ENCODE data around the gene LARP1.
"Not testable (repeated sequence)": the region's sequence is repeated elsewhere in the genome, so short reads cannot be mapped to it uniquely, and the experiment has no call there.

The LARP1 gene

DNA sequence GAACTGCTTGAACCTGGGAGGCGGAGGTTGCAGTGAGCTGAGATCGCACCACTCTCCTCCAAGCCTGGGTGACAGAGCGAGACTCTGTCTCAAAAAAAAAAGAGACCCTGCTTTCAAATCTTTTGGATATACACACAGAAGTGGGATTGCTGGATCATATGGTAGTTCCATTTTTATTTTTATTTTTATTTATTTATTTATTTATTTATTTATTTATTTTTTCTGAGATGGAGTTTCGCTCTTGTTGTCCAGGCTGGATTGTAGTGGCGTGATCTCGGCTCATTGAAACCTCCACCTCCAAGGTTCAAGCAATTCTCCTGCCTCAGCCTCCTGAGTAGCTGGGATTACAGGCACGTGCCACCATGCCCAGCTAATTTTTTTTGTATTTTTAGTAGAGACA, 19.8 kb upstream of the LARP1 start:
- DNase-seq = not testable (repeated sequence)

DNA sequence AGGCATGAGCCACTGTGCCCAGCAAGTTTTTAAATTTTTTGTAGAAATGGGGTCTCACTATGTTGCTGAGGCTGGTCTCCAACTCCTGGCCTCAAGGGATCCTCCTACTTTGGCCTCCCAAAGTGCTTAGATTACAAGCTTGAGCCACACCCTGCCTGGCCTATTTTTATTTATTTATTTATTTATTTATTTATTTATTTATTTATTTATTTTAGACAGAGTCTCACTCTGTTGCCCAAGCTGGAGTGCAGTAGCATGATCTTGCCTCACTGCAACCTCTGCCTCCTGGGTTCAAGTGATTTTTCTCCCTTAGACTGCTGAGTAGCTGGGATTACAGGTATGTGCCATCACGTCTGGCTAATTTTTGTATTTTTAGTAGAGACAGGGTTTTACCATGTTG, 18.8 kb upstream of the LARP1 start:
- DNase-seq = not testable (repeated sequence)

DNA sequence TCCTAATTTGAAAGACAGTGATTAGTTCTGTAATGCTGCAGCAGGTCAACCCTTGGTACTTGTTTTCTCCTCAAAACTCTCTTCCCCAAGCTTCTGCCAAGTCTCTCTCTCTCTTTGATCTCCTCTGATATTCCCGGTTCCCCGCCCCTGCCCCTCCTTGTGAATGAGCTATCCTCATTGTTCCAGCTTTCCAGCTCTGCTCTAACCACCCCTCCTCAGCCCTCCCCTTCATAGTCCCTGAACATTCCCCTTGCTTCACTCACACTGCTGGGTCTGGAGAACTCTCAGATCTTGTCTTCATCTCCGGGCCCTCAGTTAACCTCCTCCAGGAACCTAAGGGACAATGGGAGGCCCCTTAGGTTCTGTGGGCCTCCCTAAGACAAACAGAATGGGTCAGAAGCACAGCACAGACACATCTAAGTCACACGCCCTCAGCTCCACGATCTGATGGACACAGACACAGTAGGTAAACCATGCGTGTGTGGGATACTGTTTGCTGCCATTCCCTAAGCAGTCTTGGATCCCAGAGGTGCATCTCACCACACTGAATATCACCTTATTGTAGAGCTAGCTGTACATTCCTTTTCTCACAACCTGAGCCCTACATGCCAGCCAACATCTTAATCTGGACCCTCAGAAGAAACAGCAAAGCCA, 17.4 kb upstream of the LARP1 start:
- peak; percentile 73 for DNase-seq

- no peak for DNase-seq
Measured at GRCh38 chr5:154740483-154740882, 14.7 kb upstream of the LARP1 start.

DNA sequence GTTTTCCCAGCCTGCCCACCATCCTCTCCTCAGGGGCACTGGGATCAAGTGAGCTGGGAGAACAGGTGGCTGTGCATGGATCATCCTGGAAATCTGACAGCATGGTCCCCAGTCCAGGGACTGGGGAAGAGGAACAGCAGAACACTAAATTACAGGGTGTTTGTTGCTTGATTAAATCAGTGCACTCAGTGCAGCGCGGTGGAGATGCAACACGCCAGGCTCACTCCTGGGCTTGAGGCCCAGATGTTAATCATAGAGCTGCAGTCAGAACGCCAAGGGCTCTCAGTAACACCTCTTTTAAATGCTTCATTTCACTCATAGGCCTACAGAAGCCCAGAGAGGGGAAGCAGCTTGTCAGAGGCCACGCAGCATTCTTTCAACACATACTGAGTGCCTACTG, 14.2 kb upstream of the LARP1 start:
- DNase-seq = no peak

- DNase-seq = no peak
Measured at GRCh38 chr5:154741415-154741814, 13.8 kb upstream of the LARP1 start.

GRCh38 chr5:154743812-154744211, 11.4 kb upstream of the LARP1 start:
- DNase-seq = no peak

DNA sequence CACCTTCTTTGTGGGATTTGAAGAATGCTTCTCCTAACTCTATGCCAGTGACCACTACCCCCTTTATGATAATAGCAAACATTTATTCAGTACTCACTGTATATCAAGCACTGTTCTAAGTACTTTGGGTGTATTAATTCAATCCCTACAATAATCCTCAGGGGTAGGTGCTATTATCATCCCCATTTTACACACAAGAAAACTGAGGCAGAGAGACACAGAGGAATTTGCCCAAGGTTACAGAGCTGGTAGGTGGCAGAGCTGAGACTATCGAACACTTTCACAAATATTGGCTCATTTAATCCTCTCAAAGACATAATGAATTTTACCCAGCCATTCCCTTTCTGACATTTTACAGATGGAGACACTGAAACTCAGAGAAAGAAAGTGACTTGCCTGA, 9.8 kb upstream of the LARP1 start:
- no peak for DNase-seq

GRCh38 chr5:154749491-154749890, 5.7 kb upstream of the LARP1 start:
- DNase-seq = no peak

GRCh38 chr5:154750641-154751040, 4.5 kb upstream of the LARP1 start:
- not testable (repeated sequence) for DNase-seq

DNA sequence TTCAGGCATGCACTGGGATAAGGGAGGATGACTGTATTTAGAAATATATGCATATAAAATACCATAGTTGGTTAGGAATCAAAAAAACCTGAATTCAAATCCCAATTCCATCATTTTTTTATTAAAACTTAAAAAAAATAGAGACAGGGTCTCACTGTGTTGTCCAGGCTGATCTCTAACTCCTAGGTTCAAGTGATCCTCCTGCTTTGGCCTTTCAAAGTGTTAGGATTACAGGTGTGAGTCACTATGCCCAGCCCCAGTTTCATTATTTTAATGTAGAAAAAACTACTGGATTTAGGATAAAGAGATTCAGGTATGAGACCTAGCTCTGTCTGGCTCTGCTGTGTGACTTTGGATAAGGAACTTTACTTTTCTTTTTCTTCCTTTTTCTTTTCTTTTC, 3.3 kb upstream of the LARP1 start:
- DNase-seq = no peak

- no peak for DNase-seq
Measured at GRCh38 chr5:154753792-154754191, 1.4 kb upstream of the LARP1 start.

GRCh38 chr5:154754460-154755360, 467 bp upstream of the LARP1 start:
- peak; percentile 100 for DNase-seq

DNA sequence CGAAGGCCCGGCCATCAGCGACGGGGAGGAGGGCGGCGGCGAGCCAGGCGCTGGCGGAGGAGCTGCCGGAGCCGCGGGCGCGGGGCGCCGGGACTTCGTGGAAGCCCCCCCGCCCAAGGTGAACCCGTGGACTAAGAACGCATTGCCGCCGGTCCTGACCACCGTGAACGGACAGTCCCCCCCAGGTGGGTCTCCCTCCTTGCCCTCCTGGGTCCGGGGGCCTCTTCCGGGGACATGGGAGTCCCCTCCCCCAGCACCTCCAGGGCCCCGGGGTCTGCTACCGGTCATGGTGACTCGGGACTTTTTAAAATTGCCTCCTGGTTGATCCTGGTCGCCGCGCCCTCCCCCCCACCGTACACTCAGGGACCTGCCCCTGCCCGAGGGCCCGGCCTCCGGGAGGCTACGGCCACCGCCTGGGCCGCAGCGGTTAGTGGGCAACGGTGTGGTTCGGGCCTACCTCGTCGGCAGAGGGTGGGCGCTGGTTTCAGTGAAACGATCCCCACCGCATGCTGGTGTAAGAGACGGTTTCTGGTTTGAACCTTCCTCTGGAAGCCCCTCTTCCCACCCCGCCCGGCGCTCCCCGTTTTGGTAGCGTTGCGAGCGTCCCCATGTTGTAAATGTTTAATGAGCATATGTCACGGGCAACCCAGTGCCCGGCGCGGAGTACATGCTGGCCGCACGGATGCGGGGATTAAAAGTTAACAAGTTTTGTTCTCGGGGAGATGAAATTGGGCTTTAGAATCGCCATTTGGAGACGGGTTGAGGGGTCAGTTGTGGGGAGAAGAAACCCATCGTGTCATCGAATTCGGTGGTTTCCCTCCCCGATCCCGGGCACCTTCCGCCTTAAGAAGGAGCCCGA, 1.1 kb downstream of the LARP1 start:
- DNase-seq = peak; percentile 66

DNA sequence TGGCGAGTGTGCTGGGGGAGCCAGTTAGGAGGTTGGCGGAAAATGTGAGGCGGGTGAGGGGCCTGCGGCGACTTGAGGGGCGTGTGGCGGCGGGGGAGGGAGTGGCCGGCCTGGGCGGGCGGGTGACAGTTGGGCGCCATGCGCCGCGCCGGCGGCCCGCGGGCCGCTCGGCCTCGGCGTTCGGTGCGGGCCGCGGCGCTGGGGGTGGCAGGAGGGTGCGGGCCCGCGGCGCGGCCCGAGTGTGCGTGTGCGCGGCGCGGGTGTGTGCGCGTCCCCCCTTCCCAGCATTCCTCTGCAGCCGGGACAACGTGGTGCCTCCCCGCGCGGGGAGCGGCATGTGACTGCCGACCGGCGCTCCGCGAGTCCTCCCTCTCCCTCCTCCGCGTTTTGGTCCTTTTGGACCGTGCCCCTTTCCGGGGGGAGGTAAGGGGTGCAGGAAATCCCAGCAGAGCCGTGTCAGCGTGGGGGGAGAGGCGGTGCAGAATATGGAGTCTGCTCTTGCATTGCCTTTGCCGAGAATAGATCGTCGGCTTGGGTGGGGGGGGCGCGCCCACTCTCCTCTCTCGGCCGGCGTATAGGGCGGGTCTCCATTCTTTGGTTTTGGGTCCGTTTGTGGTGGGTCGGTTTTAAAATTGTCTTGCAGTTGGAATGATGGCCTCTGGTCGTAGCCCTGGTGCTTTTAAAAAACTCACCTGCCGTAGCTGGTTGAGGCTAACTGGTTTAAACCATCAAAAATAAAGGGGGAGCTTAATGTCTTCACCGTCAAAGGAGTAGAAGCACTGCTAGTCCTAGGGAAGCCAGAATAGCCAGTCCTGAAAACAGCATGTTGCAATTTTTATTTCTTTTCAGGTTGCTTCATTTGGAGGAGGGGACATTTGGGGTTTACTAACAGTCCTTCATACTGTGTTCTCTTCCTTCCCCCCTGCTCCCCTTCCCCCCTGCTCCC, 2.0 kb downstream of the LARP1 start:
- DNase-seq = peak; percentile 66

GRCh38 chr5:154757814-154758406, 2.7 kb downstream of the LARP1 start:
- no peak for DNase-seq

DNA sequence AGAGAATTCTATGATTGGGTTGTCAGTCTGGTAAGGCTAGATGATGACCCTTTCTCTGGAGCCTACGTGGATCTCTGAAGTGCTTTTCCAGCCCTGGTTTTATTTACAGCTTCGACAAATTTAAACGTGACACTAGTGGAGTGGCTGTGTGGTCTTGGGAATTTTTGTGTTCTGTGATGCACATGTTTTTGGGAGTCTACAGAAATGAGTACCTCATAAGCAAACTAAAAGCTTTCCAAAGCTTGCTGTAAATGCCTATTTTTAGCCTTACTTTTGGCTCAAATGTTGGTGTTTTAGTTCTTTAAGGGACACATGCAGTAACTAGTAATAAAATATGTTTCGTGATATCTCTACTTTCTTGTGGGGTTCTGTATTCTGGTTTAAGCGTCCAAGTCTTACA, 3.3 kb downstream of the LARP1 start:
- DNase-seq = no peak

DNA sequence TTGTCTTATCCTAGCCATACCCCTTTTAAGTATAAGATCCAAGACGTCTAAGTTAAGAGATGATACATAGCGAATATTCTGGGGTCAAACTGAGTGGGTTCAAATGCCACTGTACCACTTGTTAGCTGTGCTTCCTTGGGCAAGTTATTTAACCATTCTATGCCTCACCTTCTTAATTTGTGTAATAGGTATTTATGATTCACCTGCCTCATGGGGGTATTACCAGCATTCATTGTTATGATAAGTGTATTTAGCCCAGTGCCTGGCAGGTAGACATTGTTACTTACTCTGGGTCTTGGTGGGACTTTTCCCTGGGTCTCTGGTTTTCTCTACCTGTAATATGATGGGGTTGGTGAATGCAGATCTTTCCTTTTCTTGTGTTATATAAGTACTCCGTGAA, 3.8 kb downstream of the LARP1 start:
- no peak for DNase-seq

DNA sequence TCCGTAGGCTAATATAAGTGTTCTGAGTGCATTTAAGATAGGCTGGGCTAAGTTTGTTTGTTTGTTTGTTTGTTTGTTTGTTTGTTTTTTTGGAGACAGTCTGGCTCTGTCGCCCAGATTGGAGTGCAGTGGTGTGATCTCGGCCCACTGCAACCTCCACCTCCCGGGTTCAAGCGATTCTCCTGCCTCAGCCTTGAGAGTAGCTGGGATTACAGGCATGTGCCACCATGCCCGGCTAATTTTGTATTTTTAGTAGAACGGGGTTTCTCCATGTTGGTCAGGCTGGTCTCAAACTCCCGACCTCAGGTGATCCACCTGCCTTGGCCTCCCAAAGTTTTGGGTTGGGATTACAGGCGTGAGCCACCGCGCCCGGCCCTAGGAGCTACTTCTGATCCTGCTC, 4.7 kb downstream of the LARP1 start:
- not testable (repeated sequence) for DNase-seq

DNA sequence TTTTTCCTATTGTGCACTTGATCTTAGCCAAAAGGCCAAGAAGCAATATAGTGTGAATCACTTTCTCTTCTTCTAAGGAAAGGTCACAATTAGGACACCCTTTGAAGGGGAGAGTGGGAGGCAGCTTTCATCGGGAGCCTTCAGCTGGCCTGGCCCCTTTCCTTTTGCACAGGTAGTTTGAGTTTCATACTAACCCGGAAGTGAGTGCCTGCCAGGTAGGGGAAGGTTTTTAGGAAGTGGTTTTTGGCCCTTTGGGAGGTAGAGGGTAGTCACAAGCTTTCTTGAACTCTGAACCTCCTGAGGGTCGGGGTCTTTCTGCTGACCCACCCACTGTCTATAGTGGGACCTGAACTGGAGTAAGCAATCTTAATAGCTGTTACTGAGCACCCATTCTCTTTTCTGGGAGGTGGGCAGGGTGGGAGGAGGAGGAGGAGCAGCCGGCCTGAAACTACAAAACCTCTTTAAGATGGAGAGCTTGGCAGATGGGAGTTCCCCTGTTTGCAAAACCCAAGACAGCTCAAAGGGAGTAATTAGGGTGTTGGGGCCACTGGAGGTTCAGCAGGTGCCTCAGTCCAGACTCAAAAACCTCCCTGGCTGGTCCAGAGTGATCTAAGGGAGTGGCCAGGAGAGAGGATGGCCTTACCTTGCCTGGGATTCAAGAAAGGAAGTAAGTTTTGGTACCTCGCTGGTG, 6.0 kb downstream of the LARP1 start:
- DNase-seq = no peak

DNA sequence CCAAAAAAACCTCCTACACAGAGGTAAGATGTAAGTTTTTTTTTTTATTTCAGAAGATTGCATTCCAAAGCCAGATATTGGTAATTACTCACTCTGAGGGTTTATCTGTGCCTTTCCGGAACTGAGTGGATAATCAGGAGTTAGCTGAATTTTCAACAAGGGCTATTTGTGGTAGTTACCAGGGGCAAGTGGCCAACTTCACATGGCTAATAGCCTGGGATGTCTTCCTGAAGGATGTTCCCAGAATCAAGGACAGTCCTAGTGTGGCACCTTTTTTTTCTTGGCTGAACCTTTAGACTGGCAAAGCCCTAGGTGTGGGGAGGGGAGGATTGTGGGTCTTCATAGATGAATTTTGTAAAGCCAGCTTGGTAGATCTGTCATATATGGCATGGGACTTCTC, 7.1 kb downstream of the LARP1 start:
- no peak for DNase-seq
